ENCODE data around the gene ZEB2.

ZEB2 gene

DNA sequence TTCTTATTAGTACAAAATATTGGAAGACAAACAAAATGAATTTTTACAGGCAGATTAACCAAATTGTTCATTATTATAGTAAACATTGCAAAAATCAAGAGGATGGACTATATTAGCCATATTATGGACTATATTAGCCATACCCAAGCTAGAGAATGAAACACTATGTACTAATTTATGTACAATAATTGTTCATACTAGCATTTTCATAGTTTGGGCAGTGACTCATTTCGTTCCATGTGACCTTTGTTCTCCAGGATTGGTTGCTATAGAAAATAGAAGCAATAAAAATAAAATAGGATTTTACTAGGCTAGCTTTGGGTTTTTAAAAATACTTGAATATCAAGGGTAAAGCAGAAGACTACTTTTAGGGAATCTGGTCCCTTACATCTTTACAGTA, 176.8 kb downstream of the ZEB2 start:
- no peak for DNase-seq

- DNase-seq: no peak
These were observed 178.4 kb downstream of the ZEB2 start for GRCh38 chr2:144341538-144341937.

- no peak for DNase-seq
These were observed 180.9 kb downstream of the ZEB2 start for GRCh38 chr2:144339048-144339447.

GRCh38 chr2:144334551-144334950, 185.4 kb downstream of the ZEB2 start:
- no peak for DNase-seq
